Gastroesophageal sphincter (tissue), 4 donors: ENCODE measurements around the gene CANX. TPM values are rescaled to one million over a fixed set of nuclear protein-coding genes. Genes with fewer than 3 reads are reported as not detected.
A peak's percentile ranks its signal among the peaks of the same experiment; 100 is the strongest.

Source experiments
- ATAC-seq: fragments of 150-250 bp; one replicate; pipeline ENCODE4 v1.9.1; 2016; ENCODE audit warnings: mild to moderate bottlenecking, moderate library complexity
- H3K27ac ChIP-seq, 4 donors: fragments of 200-600 bp; sonication (generic) in 3 of 4; 1 replicate in 3 of 4; 2 replicates in 1 of 4; pipeline ENCODE4 v1.5.1; 2016 to 2019
- H3K27me3 ChIP-seq: fragments of 200-600 bp; sonication (generic); one replicate; pipeline ENCODE4 v1.5.1; 2019
- H3K36me3 ChIP-seq, 2 donors: fragments of 200-600 bp; sonication (generic); one replicate each; pipeline ENCODE4 v1.5.1; 2019; ENCODE audit warnings: control low read depth in 1 of 2
- H3K4me1 ChIP-seq, 3 donors: fragments of 200-600 bp; sonication (generic); 1 replicate in 2 of 3; 2 replicates in 1 of 3; pipeline ENCODE4 v1.5.1; 2016 to 2019; ENCODE audit warnings: control low read depth in 2 of 3
- H3K4me3 ChIP-seq, 2 donors: fragments of 200-600 bp; sonication (generic); one replicate each; pipeline ENCODE4 v1.5.1; 2019; ENCODE audit warnings: mild to moderate bottlenecking in 1 of 2, moderate library complexity in 1 of 2
- H3K9me3 ChIP-seq, 3 donors: fragments of 200-600 bp; sonication (generic); one replicate each; pipeline ENCODE4 v1.5.1; 2017 to 2019; ENCODE audit warnings: control low read depth in 2 of 3
- CTCF ChIP-seq, 4 experiments: fragments of 200-600 bp in 2 of 4; fragments of 450-650 bp in 2 of 4; sonication (generic) in 1 of 4; IDR thresholded peaks; one replicate each; pipeline ENCODE4 v1.5.1; 2017 to 2019; ENCODE audit warnings: antibody characterized with exemption in 4 of 4, mild to moderate bottlenecking in 2 of 4, moderate library complexity in 2 of 4
- EP300 ChIP-seq: sonication (generic); formaldehyde crosslinking; IDR thresholded peaks from one replicate; pipeline ENCODE4 v1.6.1; 2017; ENCODE audit warnings: antibody characterized with exemption, mild to moderate bottlenecking
- POLR2A ChIP-seq, 2 donors: fragments of 450-650 bp; IDR thresholded peaks; one replicate each; pipeline ENCODE4 v1.6.1; 2017; ENCODE audit warnings: antibody characterized with exemption in 2 of 2, mild to moderate bottlenecking in 2 of 2, moderate library complexity in 1 of 2
- POLR2AphosphoS5 ChIP-seq: sonication (generic); formaldehyde crosslinking; IDR thresholded peaks from one replicate; pipeline ENCODE4 v1.6.1; 2017; ENCODE audit warnings: antibody characterized with exemption
- WGBS, 2 donors: methylation state at CpG; one replicate each; pipeline ENCODE4 v1.1.5; 2018; ENCODE audit warnings: low coverage in 1 of 2; 5-methylcytosine and 5-hydroxymethylcytosine counted together
- total RNA-seq, 4 donors: library from RNA; depleted of rRNA; stranded (reverse); fragments of >200 nt; gene quantifications; one replicate each; pipeline ENCODE4 v1.1.0, GENCODE V29; 2016

CANX gene
- total RNA-seq, 4 donors from 2014 or later: 281 to 400 (median 342) TPM

- TF ChIP-seq CTCF (IDR thresholded peaks at IDR 0.05) (no peak), POLR2AphosphoS5 (no peak), POLR2A (IDR thresholded peaks at IDR 0.05) (no peak), EP300 (no peak)
- no peak overlapping the region for H3K4me3 ChIP-seq
- no peak overlapping the region for H3K27ac ChIP-seq
- no peaks in the 10 kb centered on the region for H3K9me3 ChIP-seq
- WGBS, 2 donors: 53 to 76% methylated on average over 3 of the region's 3 CpGs
- H3K27me3 ChIP-seq: no peaks in the 10 kb centered on the region
- ATAC-seq: no peak
- H3K36me3 ChIP-seq: peaks cover 0 to 57% of the 10 kb centered on the region in 2 donors
- H3K4me1 ChIP-seq: peaks cover 5 to 30% (median 18%) of the 10 kb centered on the region in 3 donors
Observed at GRCh38 chr5:179730356-179730755, 31.6 kb downstream of the CANX start.

- Histone ChIP-seq H3K4me3 (no peak overlapping the region), H3K27me3 (no peaks in the 10 kb centered on the region), H3K36me3 (peaks cover 0 to 52% of the 10 kb centered on the region in 2 donors), H3K4me1 (peaks cover 5 to 35% (median 23%) of the 10 kb centered on the region in 3 donors), H3K27ac (peak overlapping the region in 1 of 4 donors; percentile 98), H3K9me3 (no peaks in the 10 kb centered on the region)
- 56 to 71% methylated on average over 3 of the region's 3 CpGs for WGBS, 2 donors
- TF ChIP-seq POLR2AphosphoS5 (no peak), EP300 (no peak), CTCF (IDR thresholded peaks at IDR 0.05) (no peak), POLR2A (IDR thresholded peaks at IDR 0.05) (no peak)
- ATAC-seq: no peak
Observed at GRCh38 chr5:179730852-179731251, 32.1 kb downstream of the CANX start.

GRCh38 chr5:179731791-179732411 is 33.1 kb downstream of the CANX start:
- ATAC-seq: peak; percentile 65
- TF ChIP-seq POLR2AphosphoS5 (peak; percentile 33), EP300 (no peak), POLR2A (IDR thresholded peaks at IDR 0.05) (no peak)
- Histone ChIP-seq H3K9me3 (no peaks in the 10 kb centered on the region), H3K4me3 (peak overlapping the region; percentile 29 to 83), H3K27ac (peak overlapping the region; percentile 45 to 98 (median 92)), H3K4me1 (peaks cover 5 to 45% (median 30%) of the 10 kb centered on the region in 3 donors), H3K36me3 (peaks cover 0 to 42% of the 10 kb centered on the region in 2 donors), H3K27me3 (no peaks in the 10 kb centered on the region)
- WGBS, 2 donors: 44 to 47% methylated on average over 13 to 15 of the region's 24 CpGs

- WGBS, 2 donors: 0 to 1% methylated on average over 1 to 16 of the region's 41 CpGs
- no peak for TF ChIP-seq CTCF (IDR thresholded peaks at IDR 0.05)
- no peak for TF ChIP-seq EP300
- TF ChIP-seq POLR2A (IDR thresholded peaks at IDR 0.05): peak in 1 of 2 donors; percentile 53
- TF ChIP-seq POLR2AphosphoS5: peak; percentile 60
- Histone ChIP-seq H3K27ac (peak within 1 kb of the TSS; percentile 72 to 98 (median 92)), H3K4me1 (peaks cover 5 to 51% (median 30%) of the 10 kb centered on the region in 3 donors), H3K4me3 (peak within 1 kb of the TSS; percentile 48 to 83), H3K27me3 (no peaks in the 10 kb centered on the region), H3K9me3 (no peaks in the 10 kb centered on the region), H3K36me3 (peaks cover 0 to 36% of the 10 kb centered on the region in 2 donors)
- ATAC-seq: peak; percentile 99
Observed at GRCh38 chr5:179732412-179732917, 33.7 kb downstream of the CANX start, which contains the start of gene MAML1. MAML1 (plus strand) TSS chr5:179732822; CDS start chr5:179733113, 291 bp downstream.

- 0% methylated on average over 4 to 6 of the region's 101 CpGs for WGBS, 2 donors
- no peak for TF ChIP-seq EP300
- no peak for TF ChIP-seq POLR2AphosphoS5
- peak in 1 of 4 experiments; percentile 1 for TF ChIP-seq CTCF (IDR thresholded peaks at IDR 0.05)
- TF ChIP-seq POLR2A (IDR thresholded peaks at IDR 0.05): peak in 1 of 2 donors; percentile 3
- Histone ChIP-seq H3K27ac (peak overlapping the region; percentile 72 to 98 (median 92)), H3K27me3 (no peaks in the 10 kb centered on the region), H3K9me3 (no peaks in the 10 kb centered on the region), H3K4me1 (peaks cover 5 to 58% (median 30%) of the 10 kb centered on the region in 3 donors), H3K4me3 (peak overlapping the region; percentile 48 to 83), H3K36me3 (peaks cover 0 to 29% of the 10 kb centered on the region in 2 donors)
- peak; percentile 53 for ATAC-seq
Observed at GRCh38 chr5:179732918-179733771, 34.4 kb downstream of the CANX start.
